ENCODE data around the gene BCL11B. TPM values are rescaled to one million over a fixed set of nuclear protein-coding genes. Genes with fewer than 3 reads are reported as not detected.
"Not testable (repeated sequence)": the region's sequence is repeated elsewhere in the genome, so short reads cannot be mapped to it uniquely, and the experiment has no call there.

BCL11B gene
- polyA plus RNA-seq, 4 donors, result 0.45 to 5.1 (median 1.5) TPM

GRCh38 chr14:99190696-99191394 lies 81.2 kb downstream of the BCL11B start:
- Histone ChIP-seq H3K27me3 (ENCODE audit: control insufficient read depth in 3 of 3, insufficient read depth in 3 of 3, low read length in 3 of 3) (no peaks in the 10 kb centered on the region), H3K27ac (ENCODE audit: low read depth in 1 of 3, low read length in 2 of 3) (no peak overlapping the region), H3K9me3 (ENCODE audit: control insufficient read depth in 2 of 2, insufficient read depth in 1 of 2, low read depth in 1 of 2, low read length in 1 of 2) (no peaks in the 10 kb centered on the region), H3K4me3 (ENCODE audit: low read depth in 1 of 3, low read length in 3 of 3) (no peak overlapping the region), H3K4me1 (ENCODE audit: control insufficient read depth in 3 of 3, insufficient read depth in 2 of 3, low read depth in 1 of 3, low read length in 2 of 3) (peaks cover 0 to 6% (median 0%) of the 10 kb centered on the region in 3 donors), H3K36me3 (ENCODE audit: control insufficient read depth in 3 of 3, insufficient read depth in 2 of 3, low read depth in 1 of 3, low read length in 3 of 3) (peaks cover 0 to 17% (median 0%) of the 10 kb centered on the region in 3 donors)
- WGBS, 3 donors, result 68 to 75% (median 69%) methylated on average over 11 of the region's 11 CpGs
- no peak for DNase-seq
- FAIRE-seq, result no peak

GRCh38 chr14:99189201-99189801 lies 82.7 kb downstream of the BCL11B start:
- H3K36me3 ChIP-seq (ENCODE audit: control insufficient read depth in 3 of 3, insufficient read depth in 2 of 3, low read depth in 1 of 3, low read length in 3 of 3), result peaks cover 0 to 13% (median 0%) of the 10 kb centered on the region in 3 donors
- H3K4me3 ChIP-seq (ENCODE audit: low read depth in 1 of 3, low read length in 3 of 3), result no peak overlapping the region
- H3K27me3 ChIP-seq (ENCODE audit: control insufficient read depth in 3 of 3, insufficient read depth in 3 of 3, low read length in 3 of 3), result no peaks in the 10 kb centered on the region
- FAIRE-seq, result no peak
- DNase-seq, result no peak
- peak overlapping the region in 1 of 3 donors; percentile 1 for H3K27ac ChIP-seq (ENCODE audit: low read depth in 1 of 3, low read length in 2 of 3)
- peaks cover 0 to 4% (median 0%) of the 10 kb centered on the region in 3 donors for H3K4me1 ChIP-seq (ENCODE audit: control insufficient read depth in 3 of 3, insufficient read depth in 2 of 3, low read depth in 1 of 3, low read length in 2 of 3)
- no peaks in the 10 kb centered on the region for H3K9me3 ChIP-seq (ENCODE audit: control insufficient read depth in 2 of 2, insufficient read depth in 1 of 2, low read depth in 1 of 2, low read length in 1 of 2)
- 77 to 88% (median 83%) methylated on average over 26 of the region's 26 CpGs for WGBS, 3 donors

GRCh38 chr14:99188731-99189191 lies 83.2 kb downstream of the BCL11B start:
- no peak overlapping the region for H3K4me3 ChIP-seq (ENCODE audit: low read depth in 1 of 3, low read length in 3 of 3)
- no peak for DNase-seq

GRCh38 chr14:99187858-99188257 lies 84.1 kb downstream of the BCL11B start:
- DNase-seq (no peak), FAIRE-seq (no peak)
- no peak overlapping the region for H3K4me3 ChIP-seq (ENCODE audit: low read depth in 1 of 3, low read length in 3 of 3)
- peaks cover 0 to 16% (median 0%) of the 10 kb centered on the region in 3 donors for H3K36me3 ChIP-seq (ENCODE audit: control insufficient read depth in 3 of 3, insufficient read depth in 2 of 3, low read depth in 1 of 3, low read length in 3 of 3)
- H3K9me3 ChIP-seq (ENCODE audit: control insufficient read depth in 2 of 2, insufficient read depth in 1 of 2, low read depth in 1 of 2, low read length in 1 of 2), result no peaks in the 10 kb centered on the region
- 68 to 79% (median 72%) methylated on average over 8 of the region's 8 CpGs for WGBS, 3 donors
- H3K27me3 ChIP-seq (ENCODE audit: control insufficient read depth in 3 of 3, insufficient read depth in 3 of 3, low read length in 3 of 3), result no peaks in the 10 kb centered on the region
- H3K4me1 ChIP-seq (ENCODE audit: control insufficient read depth in 3 of 3, insufficient read depth in 2 of 3, low read depth in 1 of 3, low read length in 2 of 3), result peaks cover 0 to 4% (median 0%) of the 10 kb centered on the region in 3 donors
- H3K27ac ChIP-seq (ENCODE audit: low read depth in 1 of 3, low read length in 2 of 3), result no peak overlapping the region

More at GRCh38 chr14:99188731-99189191, 83.2 kb downstream of the BCL11B start:
- Histone ChIP-seq H3K9me3 (ENCODE audit: control insufficient read depth in 2 of 2, insufficient read depth in 1 of 2, low read depth in 1 of 2, low read length in 1 of 2) (no peaks in the 10 kb centered on the region), H3K36me3 (ENCODE audit: control insufficient read depth in 3 of 3, insufficient read depth in 2 of 3, low read depth in 1 of 3, low read length in 3 of 3) (peaks cover 0 to 12% (median 0%) of the 10 kb centered on the region in 3 donors), H3K27ac (ENCODE audit: low read depth in 1 of 3, low read length in 2 of 3) (peak overlapping the region in 1 of 3 donors; percentile 0), H3K27me3 (ENCODE audit: control insufficient read depth in 3 of 3, insufficient read depth in 3 of 3, low read length in 3 of 3) (no peaks in the 10 kb centered on the region), H3K4me1 (ENCODE audit: control insufficient read depth in 3 of 3, insufficient read depth in 2 of 3, low read depth in 1 of 3, low read length in 2 of 3) (peaks cover 0 to 4% (median 0%) of the 10 kb centered on the region in 3 donors)
- no peak for FAIRE-seq
- 66 to 83% (median 70%) methylated on average over 19 of the region's 19 CpGs for WGBS, 3 donors

- Histone ChIP-seq H3K36me3 (ENCODE audit: control insufficient read depth in 3 of 3, insufficient read depth in 2 of 3, low read depth in 1 of 3, low read length in 3 of 3) (peaks cover 0 to 16% (median 0%) of the 10 kb centered on the region in 3 donors), H3K9me3 (ENCODE audit: control insufficient read depth in 2 of 2, insufficient read depth in 1 of 2, low read depth in 1 of 2, low read length in 1 of 2) (no peaks in the 10 kb centered on the region), H3K4me1 (ENCODE audit: control insufficient read depth in 3 of 3, insufficient read depth in 2 of 3, low read depth in 1 of 3, low read length in 2 of 3) (peaks cover 0 to 4% (median 0%) of the 10 kb centered on the region in 3 donors), H3K27ac (ENCODE audit: low read depth in 1 of 3, low read length in 2 of 3) (no peak overlapping the region), H3K27me3 (ENCODE audit: control insufficient read depth in 3 of 3, insufficient read depth in 3 of 3, low read length in 3 of 3) (no peaks in the 10 kb centered on the region), H3K4me3 (ENCODE audit: low read depth in 1 of 3, low read length in 3 of 3) (no peak overlapping the region)
- FAIRE-seq, result no peak
- 79 to 87% (median 83%) methylated on average over 16 of the region's 16 CpGs for WGBS, 3 donors
- DNase-seq, result no peak
Observed at GRCh38 chr14:99186956-99187690, 84.9 kb downstream of the BCL11B start.

- DNase-seq; H3K27me3 ChIP-seq (ENCODE audit: control insufficient read depth in 3 of 3, insufficient read depth in 3 of 3, low read length in 3 of 3); FAIRE-seq; H3K9me3 ChIP-seq (ENCODE audit: control insufficient read depth in 2 of 2, insufficient read depth in 1 of 2, low read depth in 1 of 2, low read length in 1 of 2); H3K4me1 ChIP-seq (ENCODE audit: control insufficient read depth in 3 of 3, insufficient read depth in 2 of 3, low read depth in 1 of 3, low read length in 2 of 3); H3K4me3 ChIP-seq (ENCODE audit: low read depth in 1 of 3, low read length in 3 of 3); H3K27ac ChIP-seq (ENCODE audit: low read depth in 1 of 3, low read length in 2 of 3): not testable (repeated sequence)
- WGBS, 3 donors, result 93 to 96% (median 94%) methylated on average over 8 of the region's 8 CpGs
- peaks cover 0 to 16% (median 0%) of the 10 kb centered on the region in 3 donors for H3K36me3 ChIP-seq (ENCODE audit: control insufficient read depth in 3 of 3, insufficient read depth in 2 of 3, low read depth in 1 of 3, low read length in 3 of 3)
Observed at GRCh38 chr14:99186336-99186735, 85.7 kb downstream of the BCL11B start.

- WGBS, 3 donors, result 86 to 90% (median 86%) methylated on average over 16 of the region's 16 CpGs
- FAIRE-seq, result no peak
Observed at GRCh38 chr14:99185436-99186068, 86.4 kb downstream of the BCL11B start.

GRCh38 chr14:99183716-99184115 lies 88.3 kb downstream of the BCL11B start:
- Histone ChIP-seq H3K27me3 (ENCODE audit: control insufficient read depth in 3 of 3, insufficient read depth in 3 of 3, low read length in 3 of 3) (no peaks in the 10 kb centered on the region), H3K9me3 (ENCODE audit: control insufficient read depth in 2 of 2, insufficient read depth in 1 of 2, low read depth in 1 of 2, low read length in 1 of 2) (no peaks in the 10 kb centered on the region), H3K4me1 (ENCODE audit: control insufficient read depth in 3 of 3, insufficient read depth in 2 of 3, low read depth in 1 of 3, low read length in 2 of 3) (peaks cover 0 to 3% (median 0%) of the 10 kb centered on the region in 3 donors), H3K27ac (ENCODE audit: low read depth in 1 of 3, low read length in 2 of 3) (no peak overlapping the region), H3K4me3 (ENCODE audit: low read depth in 1 of 3, low read length in 3 of 3) (no peak overlapping the region), H3K36me3 (ENCODE audit: control insufficient read depth in 3 of 3, insufficient read depth in 2 of 3, low read depth in 1 of 3, low read length in 3 of 3) (peaks cover 0 to 13% (median 0%) of the 10 kb centered on the region in 3 donors)
- FAIRE-seq (no peak), DNase-seq (no peak)
- WGBS, 3 donors, result 89 to 95% (median 90%) methylated on average over 8 of the region's 8 CpGs

More at GRCh38 chr14:99185436-99186068, 86.4 kb downstream of the BCL11B start:
- Histone ChIP-seq H3K4me1 (ENCODE audit: control insufficient read depth in 3 of 3, insufficient read depth in 2 of 3, low read depth in 1 of 3, low read length in 2 of 3) (no peaks in the 10 kb centered on the region), H3K27ac (ENCODE audit: low read depth in 1 of 3, low read length in 2 of 3) (peak overlapping the region in 1 of 3 donors; percentile 45), H3K27me3 (ENCODE audit: control insufficient read depth in 3 of 3, insufficient read depth in 3 of 3, low read length in 3 of 3) (no peaks in the 10 kb centered on the region), H3K9me3 (ENCODE audit: control insufficient read depth in 2 of 2, insufficient read depth in 1 of 2, low read depth in 1 of 2, low read length in 1 of 2) (no peaks in the 10 kb centered on the region), H3K36me3 (ENCODE audit: control insufficient read depth in 3 of 3, insufficient read depth in 2 of 3, low read depth in 1 of 3, low read length in 3 of 3) (peaks cover 0 to 16% (median 0%) of the 10 kb centered on the region in 3 donors), H3K4me3 (ENCODE audit: low read depth in 1 of 3, low read length in 3 of 3) (no peak overlapping the region)
- no peak for DNase-seq
